HG03571 (cell line): Measurements from ENCODE around the gene KISS1R.

Source experiments
- ATAC-seq: cut with Tn5 transposase; IDR thresholded peaks from one replicate; pipeline ENCODE4 v1.9.1; 2021; ENCODE audit not compliant: unreplicated experiment

KISS1R gene

GRCh38 chr19:919199-920050, 2.3 kb downstream of the KISS1R start:
- ATAC-seq, result no peak

GRCh38 chr19:920051-920864, 3.1 kb downstream of the KISS1R start:
- ATAC-seq, result no peak

DNA sequence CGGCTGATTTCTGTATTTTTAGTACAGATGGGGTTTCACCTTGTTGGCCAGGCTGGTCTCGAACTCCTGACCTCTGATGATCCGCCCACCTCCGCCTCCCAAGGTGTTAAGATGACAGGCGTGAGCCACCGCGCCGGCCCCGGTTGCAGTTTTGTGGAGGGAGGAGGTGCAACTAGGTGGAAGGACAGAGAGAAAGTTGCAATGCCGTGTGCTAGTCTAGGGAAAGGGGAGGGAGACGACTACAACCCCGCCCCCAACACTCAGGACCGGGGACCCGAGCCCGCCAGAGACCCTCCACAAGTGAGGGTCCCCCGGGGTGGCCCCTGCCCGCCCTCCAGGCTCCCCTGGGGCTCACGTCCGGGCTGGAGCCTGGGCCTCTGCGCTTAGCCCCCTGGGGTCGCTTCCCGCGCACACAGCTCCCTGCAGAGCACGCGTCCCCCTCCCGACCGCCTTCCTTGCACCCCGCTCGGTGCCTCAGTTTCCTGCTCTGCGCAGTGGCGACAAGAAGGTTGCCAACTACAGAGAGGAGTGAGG, 7.5 kb downstream of the KISS1R start:
- ATAC-seq, result no peak

DNA sequence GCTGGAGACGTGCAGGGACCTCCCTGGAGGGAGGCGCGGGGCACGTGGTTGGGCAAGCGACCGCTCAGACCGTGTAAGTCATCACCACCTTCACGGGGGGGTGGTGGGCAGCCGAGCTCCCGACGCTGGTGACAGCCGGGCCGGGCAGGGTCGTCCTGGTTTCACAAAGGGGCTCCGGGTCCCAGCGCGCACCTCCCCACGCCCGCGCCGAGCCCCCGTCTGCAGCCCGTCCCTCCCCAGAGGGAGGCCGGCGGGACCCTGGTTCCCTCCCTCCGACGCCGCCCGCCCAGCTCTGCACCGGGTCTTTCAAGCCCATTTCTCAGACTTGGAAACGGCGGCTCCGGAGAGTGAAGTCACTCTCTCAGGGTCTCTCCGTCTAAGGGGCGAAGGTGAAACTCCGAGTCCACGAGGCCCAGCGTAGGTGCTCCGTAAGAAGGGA, 8.0 kb downstream of the KISS1R start:
- peak; percentile 5 for ATAC-seq

DNA sequence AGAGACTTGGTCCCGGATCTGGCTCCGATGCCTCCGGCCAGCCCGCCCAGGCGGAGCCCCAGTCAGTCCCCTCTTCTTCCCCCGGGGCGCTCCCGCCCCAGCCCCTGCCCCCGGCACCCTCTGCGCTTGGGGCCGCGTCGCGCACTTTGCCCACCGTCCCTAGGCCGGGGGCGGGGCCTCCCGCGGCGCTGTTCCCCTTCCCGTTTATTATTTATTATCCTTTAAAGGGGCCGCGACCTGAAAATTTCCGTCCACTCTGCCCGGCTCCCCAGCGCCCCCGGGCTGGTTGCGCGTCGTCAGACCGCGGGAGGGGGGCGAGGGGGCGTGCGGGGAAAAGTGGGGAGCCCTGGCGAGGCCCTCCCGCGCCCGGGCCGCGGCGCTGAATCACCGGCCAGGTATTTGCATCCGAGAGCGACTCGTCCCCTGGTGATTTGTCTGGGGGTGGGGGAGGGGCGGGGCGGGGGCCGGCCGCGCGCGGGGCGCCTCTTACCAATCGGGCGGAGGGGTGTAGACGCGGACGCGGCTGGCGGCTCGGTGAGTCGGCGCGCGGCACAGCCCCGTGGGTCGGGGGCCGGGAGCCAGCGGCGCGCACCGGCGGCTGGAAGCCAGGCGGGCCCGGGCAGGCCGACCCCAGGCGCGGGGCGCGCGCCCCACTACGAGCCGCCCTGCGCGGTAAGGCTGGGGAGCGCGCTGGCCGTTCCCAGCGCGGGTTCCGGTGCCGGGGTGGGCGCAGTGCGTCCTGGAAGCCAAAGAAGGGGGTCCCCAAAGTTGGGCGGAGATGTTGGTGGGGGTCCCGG, 8.6 kb downstream of the KISS1R start, which contains the start of gene ARID3A:
Gene ARID3A, plus strand, starts transcription at position 510 of the 797 bp plus-strand sequence. CDS start 3,494 bp downstream, outside the sequence.
- peak; percentile 52 for ATAC-seq

GRCh38 chr19:926323-926588, 9.1 kb downstream of the KISS1R start:
- ATAC-seq, result no peak

DNA sequence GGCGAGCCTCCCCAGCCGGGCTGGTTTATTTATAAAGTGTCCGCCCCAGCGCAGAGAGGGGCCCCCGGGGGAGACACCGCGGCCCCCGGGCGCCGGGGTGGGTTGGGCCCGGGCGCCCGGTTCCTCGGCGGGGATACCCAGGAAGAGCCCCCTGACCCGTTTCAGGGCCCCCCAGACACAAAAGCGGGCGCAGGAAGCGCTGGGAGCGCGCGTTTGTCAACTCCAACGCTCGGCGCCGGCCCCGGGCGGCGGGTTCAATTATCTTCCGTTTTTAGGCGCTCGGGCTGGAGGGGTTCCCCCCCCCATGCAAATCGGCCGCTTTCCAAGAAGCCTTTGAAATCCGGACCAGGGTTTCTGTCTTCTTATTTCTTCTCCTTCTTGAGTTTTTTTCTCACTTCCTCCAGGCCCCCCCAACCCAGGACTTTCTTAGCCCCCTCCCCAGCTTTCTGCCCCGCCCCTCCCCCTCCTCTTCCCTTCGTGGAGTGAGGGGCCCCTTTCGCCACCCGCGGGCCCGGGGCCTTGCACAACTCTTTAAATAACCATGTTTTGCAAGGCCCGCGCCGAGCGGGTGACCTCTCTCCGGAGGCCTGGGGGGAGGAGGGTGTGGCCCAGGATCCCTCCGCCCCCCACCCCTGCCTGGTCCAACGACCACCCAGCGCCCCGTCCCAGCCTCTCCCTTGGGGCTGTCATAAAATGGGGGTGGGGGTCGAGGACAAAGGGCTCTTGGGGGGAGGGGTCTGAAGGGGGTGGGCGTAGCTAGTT, 9.6 kb downstream of the KISS1R start:
- ATAC-seq, result no peak

DNA sequence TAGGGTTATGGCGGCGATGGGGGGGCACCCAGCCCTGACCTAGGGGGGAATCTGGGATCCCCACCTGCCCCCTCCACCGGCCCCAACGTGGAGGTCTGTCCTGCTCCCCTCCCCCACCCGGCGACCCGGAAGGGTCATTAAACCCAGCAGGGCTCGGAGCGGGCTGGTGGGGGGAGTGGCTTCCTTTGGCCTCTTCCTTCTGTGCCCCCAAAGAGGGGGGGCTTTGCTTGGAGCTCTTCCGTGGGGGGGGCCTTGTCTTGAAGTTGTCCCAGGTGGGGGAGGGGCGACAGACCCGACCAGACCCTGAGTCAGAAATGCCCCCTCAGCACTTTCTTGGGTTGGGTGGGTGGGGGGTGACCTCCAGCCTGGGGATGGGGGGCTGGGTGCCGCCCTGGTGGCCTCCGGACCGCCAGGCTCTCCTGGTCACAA, 10.2 kb downstream of the KISS1R start:
- no peak for ATAC-seq

DNA sequence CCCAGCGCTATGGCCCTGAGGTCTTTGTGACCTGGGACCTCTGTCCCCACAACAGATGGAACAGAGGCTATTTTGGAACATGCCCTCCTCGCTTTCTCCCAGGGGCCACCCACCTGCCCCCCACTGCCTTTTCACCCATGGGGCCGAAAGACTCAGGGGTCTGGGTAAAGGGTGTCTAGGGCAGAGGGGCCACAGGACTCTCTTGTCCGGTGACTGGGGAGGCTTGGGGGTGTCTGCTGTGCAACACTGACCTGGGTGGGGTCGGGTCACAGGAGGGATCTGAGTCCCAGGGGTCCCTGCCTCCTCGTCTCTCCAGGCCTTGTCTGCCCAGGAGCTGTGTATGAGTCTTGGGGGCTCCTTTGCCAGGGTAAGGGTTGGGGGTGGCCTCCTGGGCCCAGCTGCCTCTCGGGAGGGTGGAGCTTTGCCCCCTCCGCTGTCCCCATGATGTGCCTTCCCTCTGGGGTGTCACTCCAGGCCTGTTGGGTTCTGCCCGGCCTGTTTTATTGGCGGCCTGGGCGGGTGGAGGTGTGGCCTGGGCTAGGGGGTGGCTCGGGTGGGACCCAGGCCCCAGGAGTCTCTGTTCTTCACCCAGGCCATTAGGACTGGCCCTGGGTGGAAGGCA, 10.8 kb downstream of the KISS1R start:
- no peak for ATAC-seq

DNA sequence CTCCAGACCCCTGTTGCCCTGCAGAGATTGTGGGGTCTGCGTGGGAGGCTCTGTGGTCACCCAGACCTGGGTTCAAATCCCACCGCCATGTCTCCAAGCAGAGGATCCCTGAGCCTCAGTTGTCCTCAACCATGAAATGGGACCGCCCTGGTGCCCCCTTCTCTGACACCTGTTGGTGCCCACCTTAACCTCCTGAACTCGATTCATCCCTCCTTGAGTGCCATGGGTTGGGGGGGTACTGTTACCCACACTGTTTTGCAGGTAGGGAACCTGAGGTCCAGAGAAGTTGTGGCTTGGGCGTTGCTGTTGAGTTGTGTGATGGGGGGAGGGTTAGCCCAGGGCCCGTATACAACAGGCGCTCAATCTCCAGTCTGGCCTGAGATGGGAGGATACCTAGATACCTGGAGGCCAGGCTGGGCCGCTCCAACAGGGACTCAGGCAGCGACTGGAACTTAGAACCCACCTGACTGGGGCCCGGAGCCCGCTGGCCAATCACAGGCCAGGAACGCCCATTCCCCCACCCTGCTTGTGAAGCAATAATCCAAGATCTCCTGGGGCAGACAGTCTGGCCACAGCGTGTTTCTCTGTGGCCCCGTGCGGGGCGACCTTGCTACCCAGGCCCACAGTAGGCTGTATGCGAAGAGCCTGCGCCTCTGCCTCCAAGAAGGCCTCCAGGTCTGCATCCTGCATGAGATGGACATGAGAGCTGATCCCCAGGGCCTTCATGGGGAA, 11.5 kb downstream of the KISS1R start:
- no peak for ATAC-seq

- no peak for ATAC-seq
These were observed 12.2 kb downstream of the KISS1R start for GRCh38 chr19:929203-929890.

DNA sequence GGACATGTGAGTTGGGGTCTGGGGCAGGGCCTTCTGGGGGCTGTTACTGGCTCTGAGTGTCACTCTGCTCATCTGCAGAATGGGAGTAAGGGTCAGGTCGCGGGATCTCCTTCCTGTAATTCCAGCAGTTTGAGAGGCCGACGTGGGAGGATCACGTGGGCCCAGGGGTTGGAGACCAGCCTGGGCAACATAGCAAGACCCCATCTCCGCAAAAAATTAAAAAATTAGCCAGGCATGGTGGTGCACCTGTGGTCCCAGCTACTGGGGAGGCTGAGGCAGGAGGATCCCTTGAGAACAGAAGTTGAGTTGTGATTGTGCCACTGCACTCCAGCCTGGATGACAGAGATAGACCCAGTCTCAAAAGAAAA, 12.7 kb downstream of the KISS1R start:
- no peak for ATAC-seq

GRCh38 chr19:931860-932647, 14.9 kb downstream of the KISS1R start:
- ATAC-seq, result no peak

- no peak for ATAC-seq
These were observed 15.8 kb downstream of the KISS1R start for GRCh38 chr19:932648-933552.

DNA sequence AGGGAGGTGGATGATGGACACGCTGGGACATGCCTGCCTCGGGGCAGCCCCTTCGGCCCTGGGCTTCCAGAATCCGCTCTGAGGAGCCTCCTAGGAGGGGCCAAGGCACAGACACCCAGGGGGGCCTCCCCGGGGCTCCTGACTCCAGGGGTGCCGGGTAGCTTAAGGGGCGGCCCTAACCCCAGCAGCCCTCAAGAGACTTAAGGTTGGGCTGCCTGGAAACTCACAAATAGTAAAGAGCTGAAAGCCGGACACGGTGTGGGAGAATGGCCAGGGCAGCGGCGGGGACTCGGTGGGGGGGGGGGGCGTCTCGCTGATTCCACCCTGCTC, 16.4 kb downstream of the KISS1R start:
- no peak for ATAC-seq

DNA sequence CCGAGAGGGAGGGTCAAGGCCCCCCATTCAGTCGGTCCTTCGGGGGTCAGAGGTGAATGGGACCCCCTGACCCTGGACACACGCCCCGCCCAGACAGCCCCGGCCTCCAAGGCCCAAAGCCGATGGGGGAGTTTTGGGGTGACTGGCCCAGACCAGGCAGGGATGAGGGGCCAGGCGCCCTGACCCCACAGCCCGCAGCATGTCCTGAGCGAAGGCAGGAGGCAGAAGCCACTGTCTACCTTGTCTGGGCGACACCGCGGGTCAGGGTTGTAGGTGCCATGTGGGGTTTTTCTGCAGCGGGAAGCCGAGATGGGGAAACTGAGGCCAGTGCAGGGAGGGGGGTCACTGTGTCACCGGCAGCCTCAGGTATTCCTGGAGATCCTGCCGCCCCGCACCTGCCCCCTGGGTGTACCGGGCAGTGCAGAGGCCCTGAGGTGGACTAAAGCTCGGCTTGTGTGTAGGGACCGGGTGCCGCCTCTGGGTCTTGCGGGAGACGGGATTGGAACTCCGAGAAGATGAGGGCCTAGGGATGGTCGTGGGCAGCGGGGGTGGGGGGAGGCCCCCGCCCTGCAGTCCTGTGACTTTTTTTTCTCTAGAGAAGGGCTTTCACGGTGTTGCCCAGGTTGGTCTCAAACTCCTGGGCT, 17.2 kb downstream of the KISS1R start:
- no peak for ATAC-seq
